ENCODE data around the gene ABLIM3.

DNA sequence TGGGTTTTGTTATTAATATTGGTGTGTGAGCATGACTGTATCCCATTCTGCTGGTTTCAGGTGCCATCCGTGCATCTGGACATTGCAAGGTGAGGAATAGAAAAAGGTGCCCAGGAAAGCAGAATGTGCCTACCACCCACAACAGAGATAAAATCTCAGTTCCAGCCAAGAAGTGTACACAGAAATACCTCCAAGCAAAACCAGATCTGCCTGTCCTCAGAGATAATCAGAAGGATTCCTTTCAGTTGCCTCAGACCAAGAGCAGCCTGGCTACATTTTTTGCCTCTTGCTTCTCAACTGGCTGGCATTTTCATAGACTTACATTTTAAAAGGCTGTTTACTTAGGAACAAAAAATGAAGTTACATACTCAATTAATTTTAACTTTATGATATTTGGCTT, 12.1 kb upstream of the ABLIM3 start:
- TF ChIP-seq, protein P1, sequence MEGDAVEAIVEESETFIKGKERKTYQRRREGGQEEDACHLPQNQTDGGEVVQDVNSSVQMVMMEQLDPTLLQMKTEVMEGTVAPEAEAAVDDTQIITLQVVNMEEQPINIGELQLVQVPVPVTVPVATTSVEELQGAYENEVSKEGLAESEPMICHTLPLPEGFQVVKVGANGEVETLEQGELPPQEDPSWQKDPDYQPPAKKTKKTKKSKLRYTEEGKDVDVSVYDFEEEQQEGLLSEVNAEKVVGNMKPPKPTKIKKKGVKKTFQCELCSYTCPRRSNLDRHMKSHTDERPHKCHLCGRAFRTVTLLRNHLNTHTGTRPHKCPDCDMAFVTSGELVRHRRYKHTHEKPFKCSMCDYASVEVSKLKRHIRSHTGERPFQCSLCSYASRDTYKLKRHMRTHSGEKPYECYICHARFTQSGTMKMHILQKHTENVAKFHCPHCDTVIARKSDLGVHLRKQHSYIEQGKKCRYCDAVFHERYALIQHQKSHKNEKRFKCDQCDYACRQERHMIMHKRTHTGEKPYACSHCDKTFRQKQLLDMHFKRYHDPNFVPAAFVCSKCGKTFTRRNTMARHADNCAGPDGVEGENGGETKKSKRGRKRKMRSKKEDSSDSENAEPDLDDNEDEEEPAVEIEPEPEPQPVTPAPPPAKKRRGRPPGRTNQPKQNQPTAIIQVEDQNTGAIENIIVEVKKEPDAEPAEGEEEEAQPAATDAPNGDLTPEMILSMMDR (IDR thresholded peaks at IDR 0.05; ENCODE audit: insufficient read depth, low read depth, low read length): no peak
- TF ChIP-seq EZH2 (IDR thresholded peaks at IDR 0.05; ENCODE audit: insufficient read depth, low read length): no peak
